ENCODE measurements around the gene GLB1L2. TPM values are rescaled to one million over a fixed set of nuclear protein-coding genes. Genes with fewer than 3 reads are reported as not detected.

The GLB1L2 gene
- total and polyA plus RNA-seq, 2 donors (not counting 1 experiment from before 2014, with no cell fraction given), result under 0.01 to 0.11 TPM

GRCh38 chr11:134374891-134375550 lies 43.2 kb downstream of the GLB1L2 start:
- H3K9me3 ChIP-seq (ENCODE audit: control insufficient read depth, insufficient read depth, low read depth, low read length), result no peaks in the 10 kb centered on the region
- TF ChIP-seq, protein P1, sequence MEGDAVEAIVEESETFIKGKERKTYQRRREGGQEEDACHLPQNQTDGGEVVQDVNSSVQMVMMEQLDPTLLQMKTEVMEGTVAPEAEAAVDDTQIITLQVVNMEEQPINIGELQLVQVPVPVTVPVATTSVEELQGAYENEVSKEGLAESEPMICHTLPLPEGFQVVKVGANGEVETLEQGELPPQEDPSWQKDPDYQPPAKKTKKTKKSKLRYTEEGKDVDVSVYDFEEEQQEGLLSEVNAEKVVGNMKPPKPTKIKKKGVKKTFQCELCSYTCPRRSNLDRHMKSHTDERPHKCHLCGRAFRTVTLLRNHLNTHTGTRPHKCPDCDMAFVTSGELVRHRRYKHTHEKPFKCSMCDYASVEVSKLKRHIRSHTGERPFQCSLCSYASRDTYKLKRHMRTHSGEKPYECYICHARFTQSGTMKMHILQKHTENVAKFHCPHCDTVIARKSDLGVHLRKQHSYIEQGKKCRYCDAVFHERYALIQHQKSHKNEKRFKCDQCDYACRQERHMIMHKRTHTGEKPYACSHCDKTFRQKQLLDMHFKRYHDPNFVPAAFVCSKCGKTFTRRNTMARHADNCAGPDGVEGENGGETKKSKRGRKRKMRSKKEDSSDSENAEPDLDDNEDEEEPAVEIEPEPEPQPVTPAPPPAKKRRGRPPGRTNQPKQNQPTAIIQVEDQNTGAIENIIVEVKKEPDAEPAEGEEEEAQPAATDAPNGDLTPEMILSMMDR (conservative IDR thresholded peaks at IDR 0.05 in 1 of 2, IDR thresholded peaks at IDR 0.05 in 1 of 2; ENCODE audit: low read depth in 1 of 2, low read length in 2 of 2), result no peak
- TF ChIP-seq EZH2 (IDR thresholded peaks at IDR 0.05; ENCODE audit: low read length, missing control alignments), result no peak
- H2AFZ ChIP-seq (ENCODE audit: low read length), result no peak overlapping the region
- no peak for DNase-seq (ENCODE audit: low read depth in 2 of 2)
- H3K27me3 ChIP-seq (ENCODE audit: control insufficient read depth, insufficient read depth, low read length), result no peaks in the 10 kb centered on the region
- H3K4me1 ChIP-seq (ENCODE audit: control insufficient read depth, extremely low read depth, insufficient read depth, low read length), result no peaks in the 10 kb centered on the region
- H3K79me2 ChIP-seq (ENCODE audit: control insufficient read depth, insufficient read depth, low read length), result no peaks in the 10 kb centered on the region
- H3K9ac ChIP-seq (ENCODE audit: insufficient read depth, low read length), result no peak overlapping the region
- no peaks in the 10 kb centered on the region for H3K36me3 ChIP-seq (ENCODE audit: control insufficient read depth, insufficient read depth, low read length)
- no peak overlapping the region for H3K4me3 ChIP-seq (replicated peaks in 1 of 4; ENCODE audit: control extremely low read depth in 1 of 4, insufficient read depth in 1 of 4, low read depth in 3 of 4, low read length in 4 of 4)
- no peaks in the 10 kb centered on the region for H4K20me1 ChIP-seq (ENCODE audit: control insufficient read depth, extremely low read depth, insufficient read depth, low read length)
- H3K27ac ChIP-seq (ENCODE audit: insufficient read depth, low read length), result no peak overlapping the region
- no peak overlapping the region for H3K4me2 ChIP-seq (ENCODE audit: extremely low read depth, insufficient read depth, low read length)

DNA sequence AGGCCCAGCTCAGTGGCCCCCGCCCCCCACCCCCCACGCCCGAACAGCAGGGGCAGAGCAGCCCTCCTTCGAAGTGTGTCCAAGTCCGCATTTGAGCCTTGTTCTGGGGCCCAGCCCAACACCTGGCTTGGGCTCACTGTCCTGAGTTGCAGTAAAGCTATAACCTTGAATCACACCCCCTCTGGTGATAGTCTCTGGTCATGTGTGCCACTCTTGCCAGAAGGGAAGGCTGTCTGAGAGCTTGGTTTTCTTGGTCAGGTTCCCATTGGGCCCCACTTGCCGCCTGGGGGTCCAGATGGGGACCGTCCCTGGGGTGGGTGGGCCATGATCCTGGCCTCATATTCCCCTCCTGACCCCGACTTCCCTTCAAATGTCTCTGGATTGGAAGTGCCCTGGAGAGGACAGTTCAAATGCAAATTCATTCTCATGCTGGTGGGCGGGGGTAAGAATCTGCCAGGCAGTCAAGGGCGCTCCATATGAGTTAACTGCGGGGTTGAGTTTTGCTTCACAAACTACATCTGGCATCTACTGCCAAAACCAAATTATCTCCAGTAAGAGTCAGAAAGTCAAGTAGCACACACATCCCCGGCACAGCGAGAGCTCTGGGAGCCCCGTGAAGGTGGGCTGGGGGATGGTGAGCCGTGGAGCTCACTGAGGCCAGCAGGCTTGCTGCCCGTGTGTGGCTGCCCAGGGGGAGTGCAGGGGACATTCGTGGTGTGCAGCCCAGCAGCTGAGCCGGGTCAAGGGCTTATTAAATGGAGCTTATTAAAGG lies 44.5 kb downstream of the GLB1L2 start:
- Histone ChIP-seq H3K9me3 (ENCODE audit: control insufficient read depth, insufficient read depth, low read depth, low read length) (no peaks in the 10 kb centered on the region), H3K36me3 (ENCODE audit: control insufficient read depth, insufficient read depth, low read length) (no peaks in the 10 kb centered on the region), H4K20me1 (ENCODE audit: control insufficient read depth, extremely low read depth, insufficient read depth, low read length) (no peaks in the 10 kb centered on the region), H3K27ac (ENCODE audit: insufficient read depth, low read length) (no peak overlapping the region), H3K79me2 (ENCODE audit: control insufficient read depth, insufficient read depth, low read length) (no peaks in the 10 kb centered on the region), H3K4me2 (ENCODE audit: extremely low read depth, insufficient read depth, low read length) (no peak overlapping the region), H2AFZ (ENCODE audit: low read length) (no peak overlapping the region), H3K4me1 (ENCODE audit: control insufficient read depth, extremely low read depth, insufficient read depth, low read length) (no peaks in the 10 kb centered on the region), H3K27me3 (ENCODE audit: control insufficient read depth, insufficient read depth, low read length) (no peaks in the 10 kb centered on the region), H3K9ac (ENCODE audit: insufficient read depth, low read length) (no peak overlapping the region), H3K4me3 (replicated peaks in 1 of 4; ENCODE audit: control extremely low read depth in 1 of 4, insufficient read depth in 1 of 4, low read depth in 3 of 4, low read length in 4 of 4) (no peak overlapping the region)
- no peak for DNase-seq (ENCODE audit: low read depth in 2 of 2)
- TF ChIP-seq, protein P1 (conservative IDR thresholded peaks at IDR 0.05 in 1 of 2, IDR thresholded peaks at IDR 0.05 in 1 of 2; ENCODE audit: low read depth in 1 of 2, low read length in 2 of 2), result no peak
- TF ChIP-seq EZH2 (IDR thresholded peaks at IDR 0.05; ENCODE audit: low read length, missing control alignments), result no peak

- Histone ChIP-seq H3K9ac (ENCODE audit: insufficient read depth, low read length) (no peak overlapping the region), H3K36me3 (ENCODE audit: control insufficient read depth, insufficient read depth, low read length) (no peaks in the 10 kb centered on the region), H3K27ac (ENCODE audit: insufficient read depth, low read length) (no peak overlapping the region), H3K4me1 (ENCODE audit: control insufficient read depth, extremely low read depth, insufficient read depth, low read length) (no peaks in the 10 kb centered on the region), H3K79me2 (ENCODE audit: control insufficient read depth, insufficient read depth, low read length) (no peaks in the 10 kb centered on the region), H4K20me1 (ENCODE audit: control insufficient read depth, extremely low read depth, insufficient read depth, low read length) (no peaks in the 10 kb centered on the region), H3K4me3 (replicated peaks in 1 of 4; ENCODE audit: control extremely low read depth in 1 of 4, insufficient read depth in 1 of 4, low read depth in 3 of 4, low read length in 4 of 4) (no peak overlapping the region), H3K9me3 (ENCODE audit: control insufficient read depth, insufficient read depth, low read depth, low read length) (no peaks in the 10 kb centered on the region), H3K4me2 (ENCODE audit: extremely low read depth, insufficient read depth, low read length) (no peak overlapping the region), H3K27me3 (ENCODE audit: control insufficient read depth, insufficient read depth, low read length) (no peaks in the 10 kb centered on the region), H2AFZ (ENCODE audit: low read length) (no peak overlapping the region)
- TF ChIP-seq, protein P1 (conservative IDR thresholded peaks at IDR 0.05 in 1 of 2, IDR thresholded peaks at IDR 0.05 in 1 of 2; ENCODE audit: low read depth in 1 of 2, low read length in 2 of 2), result no peak
- TF ChIP-seq EZH2 (IDR thresholded peaks at IDR 0.05; ENCODE audit: low read length, missing control alignments), result no peak
- no peak for DNase-seq (ENCODE audit: low read depth in 2 of 2)
These were observed 46.1 kb downstream of the GLB1L2 start for GRCh38 chr11:134377876-134378275.
